22Rv1 (cell line): ENCODE data around the gene DAP.
"Not testable (repeated sequence)": the region's sequence is repeated elsewhere in the genome, so short reads cannot be mapped to it uniquely, and the experiment has no call there.

Experiments used
- H3K27ac ChIP-seq: fragments of 450-650 bp; 2 replicates; pipeline ENCODE4 v1.5.1; 2017
- CTCF ChIP-seq: fragments of 450-650 bp; IDR thresholded peaks from 2 replicates; pipeline ENCODE4 v1.5.1; 2017; ENCODE audit warnings: mild to moderate bottlenecking
- ZFX ChIP-seq: fragments of 450-650 bp; IDR thresholded peaks from 2 replicates; pipeline ENCODE4 v1.6.1; 2017; ENCODE audit warnings: antibody characterized with exemption, borderline replicate concordance

DAP gene

GRCh38 chr5:10647640-10648039 is 113.4 kb downstream of the DAP start:
- no peak overlapping the region for H3K27ac ChIP-seq
- no peak for TF ChIP-seq ZFX
- no peak for TF ChIP-seq CTCF

- TF ChIP-seq CTCF (no peak), ZFX (no peak)
- no peak overlapping the region for H3K27ac ChIP-seq
These were observed 115.4 kb downstream of the DAP start for GRCh38 chr5:10645671-10646070.

GRCh38 chr5:10645146-10645545 is 115.9 kb downstream of the DAP start:
- no peak overlapping the region for H3K27ac ChIP-seq
- TF ChIP-seq ZFX = no peak
- no peak for TF ChIP-seq CTCF

GRCh38 chr5:10644192-10644591 is 116.8 kb downstream of the DAP start:
- TF ChIP-seq CTCF (no peak), ZFX (no peak)
- no peak overlapping the region for H3K27ac ChIP-seq

GRCh38 chr5:10642367-10642766 is 118.7 kb downstream of the DAP start:
- H3K27ac ChIP-seq = no peak overlapping the region
- TF ChIP-seq ZFX = no peak
- TF ChIP-seq CTCF = no peak

- TF ChIP-seq CTCF (no peak), ZFX (no peak)
- H3K27ac ChIP-seq = no peak overlapping the region
These were observed 121.1 kb downstream of the DAP start for GRCh38 chr5:10639846-10640368.

GRCh38 chr5:10638723-10639122 is 122.3 kb downstream of the DAP start:
- not testable (repeated sequence) for H3K27ac ChIP-seq

GRCh38 chr5:10637944-10638343 is 123.1 kb downstream of the DAP start:
- H3K27ac ChIP-seq = no peak overlapping the region
- no peak for TF ChIP-seq CTCF
